SH-SY5Y (cell line): ENCODE results near the gene ASXL3.

Source experiments
- GATA2 ChIP-seq: IDR thresholded peaks from 2 replicates; pipeline ENCODE4 v1.6.1; 2011; ENCODE audit warnings: mild to moderate bottlenecking, low read depth, low read length
- GATA3 ChIP-seq: IDR thresholded peaks from 2 replicates; pipeline ENCODE4 v1.6.1; 2011; ENCODE audit warnings: low read depth, mild to moderate bottlenecking, low read length, moderate library complexity

DNA sequence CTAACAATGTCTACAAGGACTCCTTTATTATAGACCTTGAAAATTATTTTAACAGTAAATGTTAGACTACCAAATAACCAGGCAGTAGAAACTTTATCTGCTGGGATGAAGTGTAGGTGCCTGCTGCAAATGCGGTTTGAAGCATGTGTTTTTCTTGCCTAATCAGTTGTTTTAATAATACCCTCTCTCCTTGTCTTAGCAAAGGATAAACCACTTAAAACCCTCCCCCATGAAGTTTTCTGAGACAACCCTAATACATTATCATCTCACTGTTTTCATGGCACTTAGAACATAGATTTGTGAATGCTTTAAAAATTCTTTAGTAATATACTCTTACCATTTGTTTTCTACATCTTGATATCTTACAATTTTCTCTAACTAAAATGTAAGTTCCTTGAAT is 98.6 kb downstream of the ASXL3 start:
- TF ChIP-seq GATA3 (no peak), GATA2 (no peak)
